Osteocyte (in vitro differentiated cells): Measurements from ENCODE around the gene NRG2. TPM values are rescaled to one million over a fixed set of nuclear protein-coding genes. Genes with fewer than 3 reads are reported as not detected.

ENCODE experiments used
- DNase-seq: peaks from one replicate; pipeline ENCODE4 v3.0.0; 2021; ENCODE audit warnings: mixed read lengths; ENCODE audit not compliant: unreplicated experiment; ENCODE audit errors: extremely low spot score
- H3K27ac Mint-ChIP-seq: one replicate; pipeline ENCODE4 v1.8.0; 2021; ENCODE audit warnings: mild to moderate bottlenecking, mixed read lengths; ENCODE audit not compliant: unreplicated experiment
- H3K27me3 Mint-ChIP-seq: one replicate; pipeline ENCODE4 v1.8.0; 2021; ENCODE audit warnings: mixed read lengths; ENCODE audit not compliant: unreplicated experiment
- H3K36me3 Mint-ChIP-seq: one replicate; pipeline ENCODE4 v1.8.0; 2021; ENCODE audit warnings: mixed read lengths; ENCODE audit not compliant: unreplicated experiment
- H3K4me1 Mint-ChIP-seq: one replicate; pipeline ENCODE4 v1.8.0; 2021; ENCODE audit warnings: mixed read lengths; ENCODE audit not compliant: unreplicated experiment
- H3K4me3 Mint-ChIP-seq: one replicate; pipeline ENCODE4 v1.8.0; 2021; ENCODE audit warnings: mild to moderate bottlenecking, moderate library complexity, mixed read lengths; ENCODE audit not compliant: unreplicated experiment
- H3K9me3 Mint-ChIP-seq: one replicate; pipeline ENCODE4 v1.8.0; 2021; ENCODE audit warnings: mixed read lengths; ENCODE audit not compliant: unreplicated experiment
- CTCF ChIP-seq: fragments of 200-600 bp; sonication (generic); IDR thresholded peaks from 2 replicates; pipeline ENCODE4 v1.5.0; 2021; ENCODE audit warnings: antibody characterized with exemption, mild to moderate bottlenecking, moderate library complexity
- total RNA-seq: library from RNA; stranded (reverse); gene quantifications from 2 replicates; pipeline ENCODE4 v1.2.1, GENCODE V29; 2021

The NRG2 gene
- total RNA-seq, 1 donor from 2014 or later, result 0.86 TPM

- no peaks in the 10 kb centered on the region for H3K36me3 Mint-ChIP-seq
- no peak overlapping the region for H3K27ac Mint-ChIP-seq
- no peaks in the 10 kb centered on the region for H3K9me3 Mint-ChIP-seq
- no peak for TF ChIP-seq CTCF
- no peaks in the 10 kb centered on the region for H3K4me1 Mint-ChIP-seq
- H3K27me3 Mint-ChIP-seq, result peaks cover 47% of the 10 kb centered on the region
- H3K4me3 Mint-ChIP-seq, result no peak overlapping the region
- no peak for DNase-seq
These were observed 15.3 kb downstream of the NRG2 start for GRCh38 chr5:140027807-140028206.

DNA sequence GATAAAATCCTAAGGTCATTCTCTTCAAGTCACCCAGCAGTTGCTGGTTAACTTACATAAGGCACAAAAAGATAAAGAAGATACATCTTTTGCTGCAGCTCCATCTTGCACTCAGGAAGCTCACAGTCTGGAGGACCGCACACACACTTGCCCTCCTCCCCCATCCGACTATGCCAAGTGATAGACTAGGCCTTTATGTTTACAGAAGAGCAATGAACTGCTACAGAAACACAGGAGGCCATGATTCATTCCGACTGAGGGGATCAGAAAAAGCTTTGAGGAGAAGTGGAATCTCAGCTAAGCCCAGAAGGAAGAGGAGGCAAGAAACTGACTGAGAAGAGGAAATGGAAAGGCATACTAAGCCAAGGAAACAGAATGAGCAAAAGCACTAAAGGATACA, 17.4 kb downstream of the NRG2 start:
- Mint-ChIP-seq H3K27ac (no peak overlapping the region), H3K4me3 (no peak overlapping the region), H3K36me3 (no peaks in the 10 kb centered on the region), H3K4me1 (no peaks in the 10 kb centered on the region), H3K27me3 (peaks cover 35% of the 10 kb centered on the region), H3K9me3 (no peaks in the 10 kb centered on the region)
- TF ChIP-seq CTCF, result no peak
- no peak for DNase-seq

GRCh38 chr5:140024928-140025327, 18.2 kb downstream of the NRG2 start:
- no peak for TF ChIP-seq CTCF
- no peaks in the 10 kb centered on the region for H3K9me3 Mint-ChIP-seq
- H3K36me3 Mint-ChIP-seq, result no peaks in the 10 kb centered on the region
- H3K4me3 Mint-ChIP-seq, result no peak overlapping the region
- no peak for DNase-seq
- H3K27ac Mint-ChIP-seq, result no peak overlapping the region
- no peaks in the 10 kb centered on the region for H3K4me1 Mint-ChIP-seq
- peaks cover 35% of the 10 kb centered on the region for H3K27me3 Mint-ChIP-seq

DNA sequence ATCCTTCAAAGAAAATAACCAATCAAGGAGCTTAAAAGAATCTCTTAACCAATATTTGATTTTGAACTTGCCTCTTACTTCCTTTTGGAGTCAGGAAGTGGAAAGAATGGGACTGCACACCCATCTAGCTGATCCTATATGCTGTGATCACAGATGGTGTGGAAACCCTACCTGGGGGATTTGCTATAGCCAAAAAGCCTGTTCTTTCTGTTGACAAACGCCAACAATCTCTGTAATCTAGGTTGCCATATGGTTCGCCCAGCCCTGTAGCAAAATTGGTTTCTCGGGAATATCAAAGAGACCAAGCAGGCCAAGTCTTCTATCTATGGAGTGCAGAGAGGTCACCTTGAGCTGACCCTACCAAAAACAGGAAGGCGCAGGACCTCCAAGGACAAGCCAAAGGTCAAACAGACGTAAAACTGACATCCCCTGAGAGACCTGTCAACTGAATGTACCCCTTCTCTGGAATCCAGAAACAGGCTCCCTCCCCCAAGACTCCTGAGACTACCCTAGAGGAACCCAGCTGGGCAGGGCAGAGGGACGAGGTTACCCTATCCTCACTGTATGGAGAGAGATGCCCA, 19.4 kb downstream of the NRG2 start:
- Mint-ChIP-seq H3K9me3 (no peaks in the 10 kb centered on the region), H3K36me3 (no peaks in the 10 kb centered on the region), H3K4me3 (no peak overlapping the region), H3K4me1 (no peaks in the 10 kb centered on the region), H3K27me3 (peaks cover 23% of the 10 kb centered on the region), H3K27ac (no peak overlapping the region)
- DNase-seq, result no peak
- TF ChIP-seq CTCF, result no peak

- H3K27ac Mint-ChIP-seq, result no peak overlapping the region
- no peaks in the 10 kb centered on the region for H3K36me3 Mint-ChIP-seq
- H3K4me3 Mint-ChIP-seq, result no peak overlapping the region
- no peaks in the 10 kb centered on the region for H3K4me1 Mint-ChIP-seq
- no peaks in the 10 kb centered on the region for H3K9me3 Mint-ChIP-seq
- no peak for TF ChIP-seq CTCF
- H3K27me3 Mint-ChIP-seq, result peaks cover 8% of the 10 kb centered on the region
- no peak for DNase-seq
These were observed 22.4 kb downstream of the NRG2 start for GRCh38 chr5:140020601-140021177.
